ENCODE data around the gene NINJ2. TPM values are rescaled to one million over a fixed set of nuclear protein-coding genes. Genes with fewer than 3 reads are reported as not detected.

NINJ2 gene
- total and polyA plus RNA-seq, 9 donors: 0.48 to 3.4 (median 1.4) TPM; not detected in 2

- peak in 4 of 5 donors; percentile 37 to 81 (median 72) for DNase-seq
- Histone ChIP-seq H3K27ac (no peak overlapping the region), H3K4me3 (no peak overlapping the region), H3K9me3 (no peaks in the 10 kb centered on the region), H3K27me3 (no peaks in the 10 kb centered on the region), H3K36me3 (no peaks in the 10 kb centered on the region), H3K4me1 (ENCODE audit: insufficient read depth) (no peaks in the 10 kb centered on the region)
- WGBS, 3 donors: 15 to 37% (median 26%) methylated on average over 14 of the region's 14 CpGs
- TF ChIP-seq POLR2A (IDR thresholded peaks at IDR 0.05) (peak; percentile 32), CTCF (IDR thresholded peaks at IDR 0.05) (no peak)
- intact Hi-C loops (cut with DNase I): no loop called here
Observed at GRCh38 chr12:617304-617915, 45.8 kb downstream of the NINJ2 start.

DNA sequence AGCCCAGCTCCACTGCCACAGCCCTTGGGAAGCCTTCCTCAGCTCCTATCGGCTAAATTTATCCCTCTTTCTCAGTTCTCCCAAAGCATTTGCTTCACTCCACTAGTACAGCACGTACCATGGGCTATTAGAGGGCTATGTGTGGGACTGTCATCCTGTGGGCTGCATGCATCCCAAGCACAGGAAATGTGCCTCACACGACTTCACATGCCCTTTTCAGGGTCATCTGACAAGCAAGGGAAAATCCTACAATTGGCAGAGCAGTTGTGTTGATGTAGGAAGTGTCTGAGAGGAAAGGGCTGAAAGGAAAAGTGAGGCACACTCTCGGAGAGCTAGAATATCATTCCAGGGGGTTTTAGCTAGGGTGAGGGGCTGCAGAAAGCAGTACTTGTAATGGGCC lies 47.6 kb downstream of the NINJ2 start:
- H3K4me1 ChIP-seq (ENCODE audit: insufficient read depth): no peaks in the 10 kb centered on the region
- no peaks in the 10 kb centered on the region for H3K36me3 ChIP-seq
- no peak for DNase-seq
- H3K27ac ChIP-seq: no peak overlapping the region
- no peaks in the 10 kb centered on the region for H3K9me3 ChIP-seq
- TF ChIP-seq CTCF (IDR thresholded peaks at IDR 0.05): no peak
- TF ChIP-seq EP300 (IDR thresholded peaks at IDR 0.05): no peak
- TF ChIP-seq POLR2A (IDR thresholded peaks at IDR 0.05): no peak
- 68 to 73% (median 71%) methylated on average over 4 of the region's 4 CpGs for WGBS, 3 donors
- no peaks in the 10 kb centered on the region for H3K27me3 ChIP-seq
- no peak overlapping the region for H3K4me3 ChIP-seq
- intact Hi-C loops (cut with DNase I): no loop called here

GRCh38 chr12:614411-614970 lies 48.8 kb downstream of the NINJ2 start:
- DNase-seq: no peak
- Histone ChIP-seq H3K27ac (no peak overlapping the region), H3K4me1 (ENCODE audit: insufficient read depth) (no peaks in the 10 kb centered on the region), H3K27me3 (no peaks in the 10 kb centered on the region), H3K4me3 (no peak overlapping the region), H3K36me3 (no peaks in the 10 kb centered on the region), H3K9me3 (no peaks in the 10 kb centered on the region)
- 65 to 78% (median 75%) methylated on average over 12 of the region's 12 CpGs for WGBS, 3 donors
- intact Hi-C loops (cut with DNase I): no loop called here
- TF ChIP-seq EP300 (IDR thresholded peaks at IDR 0.05) (no peak), CTCF (IDR thresholded peaks at IDR 0.05) (no peak), POLR2A (IDR thresholded peaks at IDR 0.05) (no peak)

- intact Hi-C loops (cut with DNase I): no loop called here
- WGBS, 3 donors: 83 to 89% (median 86%) methylated on average over 5 of the region's 5 CpGs
Observed at GRCh38 chr12:613996-614395, 49.2 kb downstream of the NINJ2 start.

More at GRCh38 chr12:613996-614395, 49.2 kb downstream of the NINJ2 start:
- H3K36me3 ChIP-seq: no peaks in the 10 kb centered on the region
- H3K27me3 ChIP-seq: no peaks in the 10 kb centered on the region
- DNase-seq: no peak
- no peak for TF ChIP-seq CTCF (IDR thresholded peaks at IDR 0.05)
- no peak for TF ChIP-seq EP300 (IDR thresholded peaks at IDR 0.05)
- no peak for TF ChIP-seq POLR2A (IDR thresholded peaks at IDR 0.05)
- H3K4me3 ChIP-seq: no peak overlapping the region
- no peak overlapping the region for H3K27ac ChIP-seq
- H3K4me1 ChIP-seq (ENCODE audit: insufficient read depth): no peaks in the 10 kb centered on the region
- no peaks in the 10 kb centered on the region for H3K9me3 ChIP-seq

Data from ovary (tissue), 9 donors.